ENCODE results near the gene GPR62.

The GPR62 gene

DNA sequence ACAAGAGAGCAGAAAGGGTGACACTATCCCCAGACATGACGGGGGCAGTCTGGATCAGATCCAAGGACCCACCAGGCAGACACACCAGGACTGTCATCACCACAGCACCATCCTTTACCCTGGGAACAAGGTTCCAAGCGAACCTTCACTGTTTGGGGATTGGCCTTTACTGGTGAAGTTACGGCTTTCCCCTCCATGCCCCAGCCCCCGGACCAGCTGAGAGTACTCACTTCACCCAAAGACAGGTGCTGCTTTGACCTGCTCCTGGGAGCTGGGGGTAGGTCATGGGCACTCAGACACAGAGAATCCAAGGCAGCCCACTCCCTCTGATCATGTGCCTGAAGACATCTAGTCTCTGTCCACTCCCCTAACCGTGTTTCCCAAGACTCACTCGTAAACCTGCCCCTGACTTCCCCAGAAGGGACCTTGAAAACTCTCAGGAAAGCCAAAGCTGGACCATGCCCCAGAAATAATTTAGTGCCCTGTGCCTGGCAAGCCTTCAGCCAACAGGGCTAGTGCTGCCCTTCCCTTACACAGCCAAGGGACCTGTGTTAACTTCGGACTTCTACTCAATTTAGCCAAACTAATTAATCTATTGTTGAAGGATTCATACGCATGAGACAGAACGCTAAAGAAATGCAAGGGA is 16.3 kb upstream of the GPR62 start:
- no peak for DNase-seq (ENCODE audit: low read depth)

DNA sequence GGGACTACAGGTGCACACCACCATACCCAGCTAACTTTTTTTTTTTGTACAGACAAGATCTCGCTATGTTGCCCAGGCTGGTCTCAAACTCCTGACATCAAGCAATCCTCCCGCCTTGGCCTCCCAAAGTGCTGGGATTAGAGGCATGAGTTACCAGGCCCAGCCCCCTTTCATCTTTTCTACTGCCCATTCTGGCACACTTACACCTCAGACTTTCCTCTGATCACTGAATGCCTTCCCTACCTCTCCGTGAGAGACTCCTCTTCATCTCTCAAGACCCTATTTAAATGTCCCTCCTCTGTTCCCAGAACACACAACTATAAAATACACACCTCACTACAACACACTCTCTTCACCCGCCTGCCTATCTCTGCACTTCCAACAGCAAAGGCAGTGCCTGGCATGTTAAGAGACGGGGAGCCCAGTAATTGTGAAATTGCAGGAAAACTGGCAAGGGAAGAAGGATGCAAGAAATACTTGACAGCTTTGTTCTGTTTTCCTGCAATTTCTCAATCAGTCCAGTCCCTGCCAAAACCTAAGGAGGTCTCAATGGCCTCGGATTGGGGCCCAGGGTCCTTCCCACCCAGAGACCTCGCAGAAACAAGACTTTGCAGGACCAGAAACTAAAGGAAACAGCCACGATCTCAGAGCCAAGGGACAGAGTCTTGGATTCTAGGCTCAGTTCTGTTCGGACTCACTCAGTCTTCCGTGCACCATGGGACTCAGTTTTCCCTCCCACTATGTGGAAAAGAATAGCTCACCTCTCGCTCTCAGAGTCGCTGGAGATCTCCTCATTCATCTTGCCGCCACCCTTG is 14.3 kb upstream of the GPR62 start:
- DNase-seq (ENCODE audit: low read depth), result no peak

GRCh38 chr3:51941463-51941797 is 13.8 kb upstream of the GPR62 start:
- DNase-seq (ENCODE audit: low read depth), result no peak

GRCh38 chr3:51941798-51942602 is 13.2 kb upstream of the GPR62 start, which contains the start of the genes PARP3 and RRP9:
TSS of gene PARP3 (plus strand) at chr3:51942363. CDS start at chr3:51943356, 993 bp downstream.
TSS of gene RRP9 (minus strand) at chr3:51941904. CDS start at chr3:51941867, 37 bp downstream.
- peak; percentile 99 for DNase-seq (ENCODE audit: low read depth)

GRCh38 chr3:51942603-51943450 is 12.4 kb upstream of the GPR62 start:
- no peak for DNase-seq (ENCODE audit: low read depth)

GRCh38 chr3:51943451-51944391 is 11.5 kb upstream of the GPR62 start:
- DNase-seq (ENCODE audit: low read depth), result no peak

GRCh38 chr3:51944451-51945021 is 10.6 kb upstream of the GPR62 start:
- no peak for DNase-seq (ENCODE audit: low read depth)

DNA sequence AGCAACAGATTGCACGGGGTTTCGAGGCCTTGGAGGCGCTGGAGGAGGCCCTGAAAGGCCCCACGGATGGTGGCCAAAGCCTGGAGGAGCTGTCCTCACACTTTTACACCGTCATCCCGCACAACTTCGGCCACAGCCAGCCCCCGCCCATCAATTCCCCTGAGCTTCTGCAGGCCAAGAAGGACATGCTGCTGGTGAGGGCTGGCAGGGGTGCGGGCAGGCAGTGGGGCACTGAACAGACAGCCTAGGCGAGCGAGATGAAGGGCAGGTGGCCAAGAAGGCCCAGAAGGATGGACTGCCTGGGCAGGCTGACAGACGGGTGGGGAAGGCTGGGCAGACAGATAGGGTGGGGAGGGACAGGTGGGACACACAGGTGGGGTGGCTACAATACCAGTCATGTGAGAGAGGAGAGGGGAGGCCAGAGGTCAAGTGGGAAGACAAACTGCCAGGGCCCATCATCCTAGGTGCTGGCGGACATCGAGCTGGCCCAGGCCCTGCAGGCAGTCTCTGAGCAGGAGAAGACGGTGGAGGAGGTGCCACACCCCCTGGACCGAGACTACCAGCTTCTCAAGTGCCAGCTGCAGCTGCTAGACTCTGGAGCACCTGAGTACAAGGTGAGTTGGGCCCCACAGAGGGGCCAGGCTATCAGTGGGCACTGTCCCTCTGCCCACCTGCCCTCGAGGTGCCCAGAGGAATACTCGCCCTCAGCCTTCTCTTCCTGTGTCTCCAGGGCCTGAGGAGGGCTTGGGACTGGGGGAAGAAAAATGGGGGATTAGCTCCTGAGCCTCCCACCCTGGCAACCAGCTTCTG is 9.9 kb upstream of the GPR62 start:
- DNase-seq (ENCODE audit: low read depth), result no peak

DNA sequence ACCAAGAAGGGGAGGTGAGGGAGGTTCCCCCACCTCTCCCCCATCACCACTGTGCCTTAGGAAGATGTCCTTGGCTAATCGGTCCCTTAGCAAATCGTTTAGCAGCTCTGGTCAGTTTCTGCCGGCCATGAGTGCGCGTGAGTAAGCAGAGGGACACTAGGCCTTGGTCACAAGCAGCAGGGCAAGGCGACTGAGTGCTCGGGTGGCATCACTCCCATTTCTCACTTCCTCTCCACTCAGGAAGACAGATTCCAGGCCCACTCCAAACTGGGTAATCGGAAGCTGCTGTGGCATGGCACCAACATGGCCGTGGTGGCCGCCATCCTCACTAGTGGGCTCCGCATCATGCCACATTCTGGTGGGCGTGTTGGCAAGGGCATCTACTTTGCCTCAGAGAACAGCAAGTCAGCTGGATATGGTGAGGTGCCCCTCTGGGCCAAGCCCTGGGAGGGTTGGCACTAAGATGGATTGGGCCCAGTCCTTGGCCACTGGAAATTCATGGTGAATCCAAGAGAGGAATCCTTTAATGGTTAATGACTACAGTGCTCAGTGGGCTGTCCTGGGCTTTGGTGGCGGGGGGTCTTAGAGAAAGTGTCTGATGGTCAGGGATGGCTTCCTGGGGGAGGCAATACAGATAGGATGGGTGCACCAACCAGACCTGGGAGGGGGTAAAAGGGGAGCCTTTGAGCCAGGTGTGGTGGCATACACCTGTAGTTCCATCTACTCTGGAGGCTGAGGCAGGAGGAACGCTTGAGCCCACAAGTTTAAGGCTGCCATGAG is 9.1 kb upstream of the GPR62 start:
- no peak for DNase-seq (ENCODE audit: low read depth)

- DNase-seq (ENCODE audit: low read depth), result no peak
These were observed 8.4 kb upstream of the GPR62 start for GRCh38 chr3:51946796-51947195.

DNA sequence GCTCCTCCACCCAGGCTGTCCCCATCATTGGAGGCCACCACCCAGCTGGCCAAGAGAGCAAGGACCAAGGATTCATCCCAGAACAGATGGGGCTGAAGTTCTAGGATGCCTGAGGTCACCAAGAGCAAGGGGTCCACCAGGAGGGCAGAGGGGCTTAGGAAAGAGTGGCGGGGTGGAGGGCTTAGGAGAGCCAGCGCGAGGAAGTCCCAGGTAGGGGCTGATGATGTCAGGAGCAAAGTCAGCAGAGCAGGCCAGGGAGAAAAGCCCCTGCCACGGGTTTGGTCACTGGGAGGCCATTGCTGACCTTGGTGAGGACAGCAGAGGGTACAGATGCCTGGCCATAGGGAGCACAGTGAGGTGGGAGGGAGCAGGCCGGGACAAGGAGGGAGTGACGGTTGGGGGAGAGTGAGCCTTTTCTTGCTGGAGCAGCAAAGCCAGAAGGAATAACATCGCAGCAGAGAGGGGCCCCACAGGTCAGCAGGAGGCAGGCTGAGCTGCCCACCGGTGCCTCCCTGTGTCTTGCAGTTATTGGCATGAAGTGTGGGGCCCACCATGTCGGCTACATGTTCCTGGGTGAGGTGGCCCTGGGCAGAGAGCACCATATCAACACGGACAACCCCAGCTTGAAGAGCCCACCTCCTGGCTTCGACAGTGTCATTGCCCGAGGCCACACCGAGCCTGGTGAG is 7.8 kb upstream of the GPR62 start:
- no peak for DNase-seq (ENCODE audit: low read depth)

DNA sequence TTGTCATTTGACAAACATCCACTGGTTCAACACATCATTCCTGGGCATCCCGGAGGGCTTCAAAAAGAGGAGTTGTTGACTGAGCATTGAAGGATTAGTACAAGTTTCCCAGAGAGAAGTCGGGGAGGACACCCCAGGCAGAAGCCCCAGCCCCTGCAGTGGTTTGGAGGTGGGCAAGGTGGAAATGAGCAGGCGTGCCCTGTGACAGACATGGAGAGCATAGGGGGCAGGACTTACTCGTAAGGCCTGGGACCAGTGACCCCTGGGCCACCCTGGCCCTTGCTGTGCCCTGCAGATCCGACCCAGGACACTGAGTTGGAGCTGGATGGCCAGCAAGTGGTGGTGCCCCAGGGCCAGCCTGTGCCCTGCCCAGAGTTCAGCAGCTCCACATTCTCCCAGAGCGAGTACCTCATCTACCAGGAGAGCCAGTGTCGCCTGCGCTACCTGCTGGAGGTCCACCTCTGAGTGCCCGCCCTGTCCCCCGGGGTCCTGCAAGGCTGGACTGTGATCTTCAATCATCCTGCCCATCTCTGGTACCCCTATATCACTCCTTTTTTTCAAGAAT is 7.1 kb upstream of the GPR62 start:
- no peak for DNase-seq (ENCODE audit: low read depth)

DNA sequence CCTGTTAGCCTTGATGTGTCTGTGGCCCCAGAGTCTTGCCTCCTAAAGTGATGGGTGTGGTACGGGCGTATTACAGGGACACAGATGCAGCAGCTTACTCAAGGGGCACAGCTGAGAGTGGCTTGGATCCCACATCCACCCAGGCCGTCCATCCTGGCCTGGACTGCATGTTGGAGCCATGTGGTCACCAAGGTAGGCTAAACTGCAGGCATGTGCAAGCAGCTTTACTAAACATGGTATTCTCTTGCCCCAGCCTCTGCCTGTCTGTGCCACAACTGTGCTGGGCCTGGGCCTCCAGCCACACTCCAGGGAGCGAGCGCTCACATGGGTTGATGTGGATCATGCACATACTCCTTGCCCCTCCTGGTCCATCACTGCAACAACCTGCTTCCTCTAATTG is 6.1 kb upstream of the GPR62 start:
- no peak for DNase-seq (ENCODE audit: low read depth)

GRCh38 chr3:51950899-51951298 is 4.3 kb upstream of the GPR62 start:
- no peak for DNase-seq (ENCODE audit: low read depth)

GRCh38 chr3:51953445-51953844 is 1.7 kb upstream of the GPR62 start:
- DNase-seq (ENCODE audit: low read depth), result no peak

GRCh38 chr3:51954105-51954504 is 1.1 kb upstream of the GPR62 start:
- DNase-seq (ENCODE audit: low read depth), result no peak

DNA sequence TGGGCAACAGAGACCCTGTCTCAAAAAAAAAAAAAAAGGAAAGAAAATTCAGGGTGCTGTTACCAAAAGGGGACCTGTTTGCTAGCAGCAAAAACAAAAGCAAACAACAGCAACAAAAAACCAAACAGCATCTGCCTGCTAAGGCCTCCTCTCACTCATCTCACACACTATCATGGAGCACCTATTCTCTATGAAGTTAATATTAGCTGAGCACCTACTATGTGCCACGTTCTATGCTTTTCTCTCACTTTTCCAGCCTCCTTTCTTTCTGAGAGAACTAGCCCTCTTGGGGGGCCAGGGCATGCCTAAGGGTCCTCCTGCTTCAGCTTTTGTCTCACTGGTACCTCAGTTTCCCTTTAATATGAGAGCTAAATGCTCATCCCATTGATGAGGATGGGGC is 468 bp upstream of the GPR62 start:
- no peak for DNase-seq (ENCODE audit: low read depth)

Data from CMK (cell line).